Ectodermal cell (in vitro differentiated cells): ENCODE measurements around the gene GREB1L.
"Not testable (repeated sequence)": the region's sequence is repeated elsewhere in the genome, so short reads cannot be mapped to it uniquely, and the experiment has no call there.

Experiments used
- H3K27ac ChIP-seq: 2 replicates; pipeline ENCODE4 v1.7.0; 2013; ENCODE audit warnings: mild to moderate bottlenecking, low read depth, low read length; ENCODE audit not compliant: insufficient read depth, poor library complexity, severe bottlenecking
- H3K27me3 ChIP-seq: 2 replicates; pipeline ENCODE4 v1.7.0; 2013; ENCODE audit warnings: mild to moderate bottlenecking, low read length; ENCODE audit not compliant: insufficient read depth, control insufficient read depth, poor library complexity, severe bottlenecking
- H3K36me3 ChIP-seq: one replicate; pipeline ENCODE4 v1.7.0; 2013; ENCODE audit warnings: low read length; ENCODE audit not compliant: control insufficient read depth, insufficient read depth
- H3K4me1 ChIP-seq: one replicate; pipeline ENCODE4 v1.7.0; 2013; ENCODE audit warnings: low read length; ENCODE audit not compliant: control insufficient read depth, insufficient read depth
- H3K4me3 ChIP-seq: 2 replicates; pipeline ENCODE4 v1.7.0; 2013; ENCODE audit warnings: low read depth, low read length, control low read depth; ENCODE audit not compliant: insufficient read depth
- H3K9me3 ChIP-seq: 2 replicates; pipeline ENCODE4 v1.7.0; 2013; ENCODE audit warnings: mild to moderate bottlenecking, low read length, moderate library complexity; ENCODE audit not compliant: control insufficient read depth
- WGBS, 2 experiments: methylation state at CpG; one replicate each; pipeline ENCODE4 v1.1.7; 2013; ENCODE audit warnings: missing lambda C conversion rate in 2 of 2; 5-methylcytosine and 5-hydroxymethylcytosine counted together

GREB1L gene

DNA sequence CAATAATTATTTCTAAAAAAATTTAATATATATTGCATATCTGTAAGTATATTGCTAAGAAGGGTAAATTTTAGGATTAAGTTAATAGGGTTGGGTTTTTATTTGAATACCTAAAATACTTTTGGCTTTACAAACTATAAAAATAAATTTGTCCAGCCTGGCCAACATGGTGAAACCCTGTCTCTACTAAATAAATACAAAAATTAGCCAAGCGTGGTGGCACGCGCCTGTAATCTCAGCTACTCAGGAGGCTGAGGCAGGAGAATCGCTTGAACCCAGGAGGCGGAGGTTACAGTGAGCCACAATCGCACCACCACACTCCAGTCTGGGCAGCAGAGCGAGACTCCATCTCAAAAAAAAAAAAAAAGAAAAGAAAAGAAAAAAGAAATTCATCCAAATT lies 127.6 kb downstream of the GREB1L start:
- peaks cover 32% of the 10 kb centered on the region for H3K4me1 ChIP-seq
- WGBS, 2 experiments = 79 to 92% methylated on average over 6 to 7 of the region's 7 CpGs
- H3K27me3 ChIP-seq, H3K4me3 ChIP-seq, H3K27ac ChIP-seq, H3K9me3 ChIP-seq, H3K36me3 ChIP-seq: not testable (repeated sequence)

DNA sequence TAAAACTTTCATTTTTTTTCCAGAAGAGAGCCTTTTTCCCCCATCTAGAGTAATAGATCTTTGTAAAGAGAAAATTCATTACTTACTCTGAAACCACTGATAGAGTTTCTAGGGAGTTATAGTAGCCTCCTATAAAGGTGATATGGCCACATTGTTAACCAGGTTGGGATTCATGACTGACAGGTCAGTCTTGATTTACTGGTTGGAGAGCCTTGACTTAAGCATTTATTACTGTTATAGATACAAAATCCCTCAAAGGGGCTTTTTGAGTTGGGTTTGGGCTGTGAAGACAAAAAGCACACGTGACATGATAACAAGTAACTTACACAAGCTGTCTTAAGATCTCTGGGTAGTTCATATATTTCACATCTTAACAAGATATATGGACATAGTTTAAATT lies 141.0 kb downstream of the GREB1L start:
- Histone ChIP-seq H3K4me3 (no peak overlapping the region), H3K36me3 (peaks cover 23% of the 10 kb centered on the region), H3K27me3 (no peaks in the 10 kb centered on the region), H3K4me1 (no peaks in the 10 kb centered on the region), H3K9me3 (no peaks in the 10 kb centered on the region), H3K27ac (no peak overlapping the region)
- 70% methylated on average over 1 of the region's 1 CpG; no CpG with 5 or more reads in 1 of the 2 experiments for WGBS, 2 experiments

- Histone ChIP-seq H3K4me1 (no peaks in the 10 kb centered on the region), H3K9me3 (no peaks in the 10 kb centered on the region), H3K27ac (no peak overlapping the region), H3K36me3 (peaks cover 43% of the 10 kb centered on the region), H3K4me3 (no peak overlapping the region), H3K27me3 (no peaks in the 10 kb centered on the region)
- WGBS, 2 experiments = 43 to 51% methylated on average over 11 of the region's 11 CpGs
Observed at GRCh38 chr18:21386523-21387240, 144.7 kb downstream of the GREB1L start.

- Histone ChIP-seq H3K9me3 (no peaks in the 10 kb centered on the region), H3K27me3 (no peaks in the 10 kb centered on the region), H3K27ac (no peak overlapping the region), H3K36me3 (peaks cover 42% of the 10 kb centered on the region), H3K4me3 (no peak overlapping the region), H3K4me1 (no peaks in the 10 kb centered on the region)
- 66 to 100% methylated on average over 1 to 2 of the region's 2 CpGs for WGBS, 2 experiments
Observed at GRCh38 chr18:21387886-21388285, 145.9 kb downstream of the GREB1L start.

GRCh38 chr18:21389283-21389682 lies 147.3 kb downstream of the GREB1L start:
- Histone ChIP-seq H3K4me1 (no peaks in the 10 kb centered on the region), H3K9me3 (no peaks in the 10 kb centered on the region), H3K36me3 (peaks cover 45% of the 10 kb centered on the region), H3K27me3 (no peaks in the 10 kb centered on the region), H3K4me3 (no peak overlapping the region), H3K27ac (no peak overlapping the region)
- 100% methylated on average over 1 of the region's 2 CpGs; no CpG with 5 or more reads in 1 of the 2 experiments for WGBS, 2 experiments

- H3K4me3 ChIP-seq = no peak overlapping the region
- no peaks in the 10 kb centered on the region for H3K9me3 ChIP-seq
- peaks cover 47% of the 10 kb centered on the region for H3K36me3 ChIP-seq
- no peaks in the 10 kb centered on the region for H3K27me3 ChIP-seq
- no peaks in the 10 kb centered on the region for H3K4me1 ChIP-seq
- WGBS, 2 experiments = 97 to 100% methylated on average over 1 of the region's 1 CpG
- H3K27ac ChIP-seq = no peak overlapping the region
Observed at GRCh38 chr18:21389903-21390302, 147.9 kb downstream of the GREB1L start.

DNA sequence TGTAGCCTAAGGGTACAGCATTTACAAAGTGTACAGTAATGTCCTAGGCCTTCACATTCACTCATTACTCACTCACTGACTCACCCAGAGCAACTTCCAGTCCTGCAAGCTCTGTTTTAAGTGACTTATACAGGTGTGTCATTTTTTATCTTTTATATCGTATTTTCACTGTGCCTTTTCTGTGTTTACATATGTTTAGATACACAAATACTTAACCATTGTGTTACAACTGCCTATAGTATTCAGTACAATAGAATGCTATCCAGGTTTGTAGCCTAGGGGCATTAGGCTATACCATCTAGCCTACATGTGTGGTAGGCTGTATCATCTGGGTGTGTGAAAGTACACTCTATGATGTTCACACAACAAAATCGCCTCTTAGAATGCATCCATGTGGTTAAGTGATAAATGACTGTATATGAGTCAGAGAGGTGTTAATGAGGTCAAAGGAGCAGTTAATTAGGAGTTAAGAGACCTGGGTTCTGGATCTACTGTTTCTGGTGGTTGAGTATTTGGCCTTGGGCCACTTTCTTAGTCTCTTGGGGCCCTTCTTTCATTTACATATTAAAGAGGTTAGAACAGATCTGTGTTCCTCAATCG lies 149.1 kb downstream of the GREB1L start:
- Histone ChIP-seq H3K36me3 (peaks cover 45% of the 10 kb centered on the region), H3K4me1 (no peaks in the 10 kb centered on the region), H3K4me3 (no peak overlapping the region)

GRCh38 chr18:21393986-21394385 lies 152.0 kb downstream of the GREB1L start:
- H3K27me3 ChIP-seq = no peaks in the 10 kb centered on the region
- 93 to 100% methylated on average over 3 of the region's 3 CpGs for WGBS, 2 experiments
- H3K36me3 ChIP-seq = peaks cover 35% of the 10 kb centered on the region
- no peak overlapping the region for H3K27ac ChIP-seq
- H3K9me3 ChIP-seq = no peaks in the 10 kb centered on the region
- no peaks in the 10 kb centered on the region for H3K4me1 ChIP-seq
- H3K4me3 ChIP-seq = no peak overlapping the region

More for the DNA sequence above, 149.1 kb downstream of the GREB1L start:
- 90 to 92% methylated on average over 1 to 2 of the region's 3 CpGs for WGBS, 2 experiments
- H3K9me3 ChIP-seq = no peaks in the 10 kb centered on the region
- no peak overlapping the region for H3K27ac ChIP-seq
- no peaks in the 10 kb centered on the region for H3K27me3 ChIP-seq

GRCh38 chr18:21398121-21398520 lies 156.1 kb downstream of the GREB1L start:
- H3K4me1 ChIP-seq = no peaks in the 10 kb centered on the region
- H3K27me3 ChIP-seq = no peaks in the 10 kb centered on the region
- no peak overlapping the region for H3K4me3 ChIP-seq
- peaks cover 34% of the 10 kb centered on the region for H3K36me3 ChIP-seq
- no peak overlapping the region for H3K27ac ChIP-seq
- H3K9me3 ChIP-seq = no peaks in the 10 kb centered on the region
- WGBS, 2 experiments = 90 to 93% methylated on average over 2 of the region's 2 CpGs

DNA sequence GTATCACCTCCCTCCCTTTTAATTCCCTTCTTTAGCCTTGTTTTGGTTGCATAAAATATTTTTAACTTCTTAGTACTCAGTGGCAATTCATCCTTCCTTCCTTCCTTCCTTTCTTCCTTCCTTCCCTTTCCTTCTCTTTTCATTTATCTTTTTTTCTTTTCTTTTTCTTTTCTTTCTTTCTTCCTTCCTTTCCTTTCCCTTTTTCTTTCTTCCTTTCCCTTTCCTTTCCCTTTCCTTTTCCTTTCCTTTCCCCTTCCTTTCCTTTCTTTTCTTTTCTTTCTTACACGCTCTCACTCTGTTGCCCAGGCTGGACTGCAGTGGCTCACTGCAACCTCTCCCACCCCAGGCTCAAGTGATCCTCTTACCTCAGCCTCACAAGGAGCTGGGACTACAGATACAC lies 160.2 kb downstream of the GREB1L start:
- H3K4me1 ChIP-seq = no peaks in the 10 kb centered on the region
- H3K4me3 ChIP-seq = no peak overlapping the region
- peaks cover 38% of the 10 kb centered on the region for H3K36me3 ChIP-seq
- H3K9me3 ChIP-seq = no peaks in the 10 kb centered on the region
- WGBS, 2 experiments = 91 to 100% methylated on average over 1 of the region's 1 CpG
- no peak overlapping the region for H3K27ac ChIP-seq
- no peaks in the 10 kb centered on the region for H3K27me3 ChIP-seq
